K562 (cell line): ENCODE measurements around the gene TRIM32. TPM values are rescaled to one million over a fixed set of nuclear protein-coding genes. Genes with fewer than 3 reads are reported as not detected.

ENCODE experiments used
- KDM4B ChIP-seq, 2 experiments: fragments of 450-650 bp in 1 of 2; sonication (generic) in 1 of 2; IDR thresholded peaks; 2 replicates each; pipeline ENCODE4 v1.6.1; 2016 to 2017; ENCODE audit warnings: borderline replicate concordance in 2 of 2, antibody characterized with exemption in 1 of 2, low read depth in 1 of 2, mild to moderate bottlenecking in 1 of 2
- MIER1 ChIP-seq: fragments of 450-650 bp; IDR thresholded peaks from 2 replicates; pipeline ENCODE4 v1.6.1; 2016; ENCODE audit warnings: antibody characterized with exemption, mild to moderate bottlenecking, low read depth
- SNIP1 ChIP-seq: fragments of 450-650 bp; IDR thresholded peaks from 2 replicates; pipeline ENCODE4 v1.7.1; 2017; ENCODE audit warnings: low read depth, mild to moderate bottlenecking
- ZNF551 ChIP-seq: fragments of 250-450 bp; sonication (Bioruptor Pico); IDR thresholded peaks from 2 replicates; pipeline ENCODE4 v1.5.0; 2021; ENCODE audit warnings: mild to moderate bottlenecking, moderate library complexity
- polyA plus RNA-seq, 8 experiments: library from polyadenylated mRNA; depleted of rRNA in 4 of 8; stranded (reverse) in 5 of 8; unstranded in 3 of 8; fragments of >200 nt; fragmentation: Nextera tagmentation in 2 of 8; fragmentation: Illumina TruSeq in 1 of 8; extraction: Ambion mirVana in 2 of 8; extraction: Trizol in 1 of 8; gene quantifications; 2 replicates each; pipeline versions ENCODE4 v1.2.1 to v1.2.3, GENCODE V29; 2011 to 2014; ENCODE audit warnings: inconsistent platforms in 1 of 8, missing spikeins in 1 of 8
- total RNA-seq, 7 experiments: library from RNA; depleted of rRNA in 6 of 7; stranded (reverse); fragments of >200 nt in 6 of 7; fragmentation: Illumina TruSeq in 2 of 7; extraction: Trizol in 2 of 7; gene quantifications; 2 replicates each; pipeline versions ENCODE4 v1.2.1 to v1.2.3, GENCODE V29; 2011 to 2021; ENCODE audit warnings: low replicate concordance in 1 of 7
- TF ChIP-seq, protein P1 (sequence below): sonication (generic); formaldehyde crosslinking; IDR thresholded peaks from 2 replicates; pipeline ENCODE4 v1.8.0; 2023; ENCODE audit warnings: missing genetic modification reagents, mild to moderate bottlenecking, borderline replicate concordance

Gene TRIM32
- total and polyA plus RNA-seq, 9 of the 15 experiments (the other 6 are each of a cell fraction or from before 2014, with no cell fraction given) = 3.5 to 9.4 (median 5.9) TPM

DNA sequence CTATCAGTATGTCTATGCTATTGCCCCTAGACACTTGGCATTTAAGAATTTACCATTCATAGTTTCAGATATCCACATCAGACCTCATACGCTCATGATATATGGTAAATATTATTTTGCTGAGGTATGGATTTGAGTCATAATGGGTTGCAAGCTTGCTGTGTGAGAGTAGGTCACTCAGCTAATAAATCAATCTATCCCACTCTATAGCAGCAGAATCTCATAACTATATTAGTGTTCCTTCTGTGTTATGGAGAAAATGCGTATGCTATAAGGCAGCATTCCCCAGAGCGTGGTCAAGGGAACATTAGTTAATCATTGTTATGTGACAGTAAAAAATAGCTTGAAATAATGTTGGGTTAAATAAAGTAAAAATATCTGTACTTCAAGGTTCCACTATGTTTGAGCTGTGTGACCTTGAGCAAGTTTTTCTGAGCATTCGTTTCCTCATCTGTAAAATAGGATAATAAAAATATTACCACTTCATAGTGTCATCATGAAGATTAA, 7.7 kb downstream of the TRIM32 start (continued):
- TF ChIP-seq, protein P1, sequence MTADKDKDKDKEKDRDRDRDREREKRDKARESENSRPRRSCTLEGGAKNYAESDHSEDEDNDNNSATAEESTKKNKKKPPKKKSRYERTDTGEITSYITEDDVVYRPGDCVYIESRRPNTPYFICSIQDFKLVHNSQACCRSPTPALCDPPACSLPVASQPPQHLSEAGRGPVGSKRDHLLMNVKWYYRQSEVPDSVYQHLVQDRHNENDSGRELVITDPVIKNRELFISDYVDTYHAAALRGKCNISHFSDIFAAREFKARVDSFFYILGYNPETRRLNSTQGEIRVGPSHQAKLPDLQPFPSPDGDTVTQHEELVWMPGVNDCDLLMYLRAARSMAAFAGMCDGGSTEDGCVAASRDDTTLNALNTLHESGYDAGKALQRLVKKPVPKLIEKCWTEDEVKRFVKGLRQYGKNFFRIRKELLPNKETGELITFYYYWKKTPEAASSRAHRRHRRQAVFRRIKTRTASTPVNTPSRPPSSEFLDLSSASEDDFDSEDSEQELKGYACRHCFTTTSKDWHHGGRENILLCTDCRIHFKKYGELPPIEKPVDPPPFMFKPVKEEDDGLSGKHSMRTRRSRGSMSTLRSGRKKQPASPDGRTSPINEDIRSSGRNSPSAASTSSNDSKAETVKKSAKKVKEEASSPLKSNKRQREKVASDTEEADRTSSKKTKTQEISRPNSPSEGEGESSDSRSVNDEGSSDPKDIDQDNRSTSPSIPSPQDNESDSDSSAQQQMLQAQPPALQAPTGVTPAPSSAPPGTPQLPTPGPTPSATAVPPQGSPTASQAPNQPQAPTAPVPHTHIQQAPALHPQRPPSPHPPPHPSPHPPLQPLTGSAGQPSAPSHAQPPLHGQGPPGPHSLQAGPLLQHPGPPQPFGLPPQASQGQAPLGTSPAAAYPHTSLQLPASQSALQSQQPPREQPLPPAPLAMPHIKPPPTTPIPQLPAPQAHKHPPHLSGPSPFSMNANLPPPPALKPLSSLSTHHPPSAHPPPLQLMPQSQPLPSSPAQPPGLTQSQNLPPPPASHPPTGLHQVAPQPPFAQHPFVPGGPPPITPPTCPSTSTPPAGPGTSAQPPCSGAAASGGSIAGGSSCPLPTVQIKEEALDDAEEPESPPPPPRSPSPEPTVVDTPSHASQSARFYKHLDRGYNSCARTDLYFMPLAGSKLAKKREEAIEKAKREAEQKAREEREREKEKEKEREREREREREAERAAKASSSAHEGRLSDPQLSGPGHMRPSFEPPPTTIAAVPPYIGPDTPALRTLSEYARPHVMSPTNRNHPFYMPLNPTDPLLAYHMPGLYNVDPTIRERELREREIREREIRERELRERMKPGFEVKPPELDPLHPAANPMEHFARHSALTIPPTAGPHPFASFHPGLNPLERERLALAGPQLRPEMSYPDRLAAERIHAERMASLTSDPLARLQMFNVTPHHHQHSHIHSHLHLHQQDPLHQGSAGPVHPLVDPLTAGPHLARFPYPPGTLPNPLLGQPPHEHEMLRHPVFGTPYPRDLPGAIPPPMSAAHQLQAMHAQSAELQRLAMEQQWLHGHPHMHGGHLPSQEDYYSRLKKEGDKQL (CRISPR knock-in tag) = no peak
- no peak for TF ChIP-seq MIER1
- TF ChIP-seq KDM4B (IDR thresholded peaks at IDR 0.05; ENCODE audit: borderline replicate concordance in 2 of 2, low read depth in 1 of 2) = no peak
- TF ChIP-seq SNIP1 = no peak
- TF ChIP-seq ZNF551 = no peak
